Uterus (tissue), 4 donors: Measurements from ENCODE around the gene CAMTA1. TPM values are rescaled to one million over a fixed set of nuclear protein-coding genes. Genes with fewer than 3 reads are reported as not detected.
A peak's percentile ranks its signal among the peaks of the same experiment; 100 is the strongest.

Experiments used
- DNase-seq, 2 donors: peaks; one replicate each; pipeline ENCODE4 v3.0.0-alpha.2; 2019 to 2020
- H3K27ac ChIP-seq, 2 donors: fragments of 200-600 bp; sonication (generic); 1 replicate in 1 of 2; 2 replicates in 1 of 2; pipeline ENCODE4 v1.5.1; 2016 to 2018
- H3K27me3 ChIP-seq, 2 donors: fragments of 200-600 bp; sonication (generic); one replicate each; pipeline ENCODE4 v1.5.1; 2018 to 2019; ENCODE audit warnings: control low read depth in 1 of 2
- H3K36me3 ChIP-seq, 2 donors: fragments of 200-600 bp; sonication (generic); one replicate each; pipeline ENCODE4 v1.5.1; 2019; ENCODE audit warnings: control low read depth in 1 of 2
- H3K4me1 ChIP-seq, 2 donors: fragments of 200-600 bp; sonication (generic); one replicate each; pipeline ENCODE4 v1.5.1; 2018 to 2019; ENCODE audit warnings: control low read depth in 1 of 2
- H3K4me3 ChIP-seq, 2 donors: fragments of 200-600 bp; sonication (generic); 1 replicate in 1 of 2; 2 replicates in 1 of 2; pipeline ENCODE4 v1.5.1; 2018 to 2019; ENCODE audit warnings: mild to moderate bottlenecking in 1 of 2
- H3K9me3 ChIP-seq, 2 donors: fragments of 200-600 bp; sonication (generic); one replicate each; pipeline ENCODE4 v1.5.1; 2019; ENCODE audit warnings: control low read depth in 1 of 2
- POLR2A ChIP-seq, 2 donors: fragments of 450-650 bp; IDR thresholded peaks; one replicate each; pipeline ENCODE4 v1.6.1; 2016; ENCODE audit warnings: antibody characterized with exemption in 2 of 2, mild to moderate bottlenecking in 1 of 2, moderate library complexity in 1 of 2
- intact Hi-C: fragments of 100-400 bp; cut with DNase I; formaldehyde crosslinking; loops from one replicate; pipeline ENCODE4 v1.15.1; 2023; ENCODE audit warnings: low total_unique reads
- total RNA-seq, 4 donors: library from RNA; depleted of rRNA in 3 of 4; stranded (reverse); fragments of >200 nt in 3 of 4; gene quantifications; one replicate each; pipeline versions ENCODE4 v1.1.0 to v1.2.4, GENCODE V29; 2014 to 2023
- TF ChIP-seq, protein P1 (sequence below), 4 experiments: fragments of 200-600 bp in 2 of 4; fragments of 450-650 bp in 2 of 4; sonication (generic) in 2 of 4; IDR thresholded peaks; one replicate each; pipeline ENCODE4 v1.5.1; 2016 to 2019; ENCODE audit warnings: antibody characterized with exemption in 4 of 4, mild to moderate bottlenecking in 2 of 4, moderate library complexity in 1 of 4
- donor health status: DM: yes; HTN: yes; CAD: no.

Gene CAMTA1
- total RNA-seq, 4 donors from 2014 or later: 29.7 to 427 (median 64.8) TPM

DNA sequence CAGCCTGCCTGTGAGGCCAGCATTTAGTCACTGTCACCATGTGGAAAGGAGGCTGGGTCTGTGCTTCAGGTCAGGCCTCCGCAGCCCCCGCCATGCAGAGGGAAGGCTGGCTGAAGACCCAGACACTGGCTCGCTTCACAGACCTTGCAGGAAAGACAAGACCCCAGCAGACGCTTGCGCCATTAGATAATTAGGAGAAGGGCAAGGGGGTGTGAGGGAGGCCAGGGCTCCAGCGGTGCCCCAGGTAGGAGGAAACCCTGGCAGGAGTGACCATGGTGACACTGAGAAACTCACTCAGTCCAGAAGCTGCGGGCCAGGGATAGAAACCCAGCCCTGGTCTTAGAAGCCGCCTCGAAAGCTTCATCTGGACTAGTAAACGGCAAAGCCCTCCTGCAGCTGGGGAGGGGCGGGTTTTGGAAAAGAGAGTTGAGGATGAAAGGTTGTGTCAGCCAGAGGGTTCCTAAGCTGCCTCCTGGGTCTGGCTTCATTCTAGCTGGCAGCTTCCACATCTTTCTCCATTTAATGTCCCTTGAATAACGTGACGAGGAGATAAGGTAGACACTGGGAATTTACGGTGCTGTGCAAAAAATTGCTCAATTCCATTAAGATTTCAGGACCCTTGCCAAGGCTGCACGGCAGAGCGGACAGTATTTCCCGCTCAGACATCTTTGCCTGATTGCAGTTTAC lies 691.8 kb downstream of the CAMTA1 start:
- H3K4me3 ChIP-seq: no peak overlapping the region
- no peaks in the 10 kb centered on the region for H3K36me3 ChIP-seq
- TF ChIP-seq, protein P1, sequence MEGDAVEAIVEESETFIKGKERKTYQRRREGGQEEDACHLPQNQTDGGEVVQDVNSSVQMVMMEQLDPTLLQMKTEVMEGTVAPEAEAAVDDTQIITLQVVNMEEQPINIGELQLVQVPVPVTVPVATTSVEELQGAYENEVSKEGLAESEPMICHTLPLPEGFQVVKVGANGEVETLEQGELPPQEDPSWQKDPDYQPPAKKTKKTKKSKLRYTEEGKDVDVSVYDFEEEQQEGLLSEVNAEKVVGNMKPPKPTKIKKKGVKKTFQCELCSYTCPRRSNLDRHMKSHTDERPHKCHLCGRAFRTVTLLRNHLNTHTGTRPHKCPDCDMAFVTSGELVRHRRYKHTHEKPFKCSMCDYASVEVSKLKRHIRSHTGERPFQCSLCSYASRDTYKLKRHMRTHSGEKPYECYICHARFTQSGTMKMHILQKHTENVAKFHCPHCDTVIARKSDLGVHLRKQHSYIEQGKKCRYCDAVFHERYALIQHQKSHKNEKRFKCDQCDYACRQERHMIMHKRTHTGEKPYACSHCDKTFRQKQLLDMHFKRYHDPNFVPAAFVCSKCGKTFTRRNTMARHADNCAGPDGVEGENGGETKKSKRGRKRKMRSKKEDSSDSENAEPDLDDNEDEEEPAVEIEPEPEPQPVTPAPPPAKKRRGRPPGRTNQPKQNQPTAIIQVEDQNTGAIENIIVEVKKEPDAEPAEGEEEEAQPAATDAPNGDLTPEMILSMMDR (IDR thresholded peaks at IDR 0.05): no peak
- no peaks in the 10 kb centered on the region for H3K27me3 ChIP-seq
- intact Hi-C loops: no loop called here
- H3K9me3 ChIP-seq: no peaks in the 10 kb centered on the region
- no peak overlapping the region for H3K27ac ChIP-seq
- H3K4me1 ChIP-seq: no peaks in the 10 kb centered on the region
- DNase-seq: peak in 1 of 2 donors; percentile 53

DNA sequence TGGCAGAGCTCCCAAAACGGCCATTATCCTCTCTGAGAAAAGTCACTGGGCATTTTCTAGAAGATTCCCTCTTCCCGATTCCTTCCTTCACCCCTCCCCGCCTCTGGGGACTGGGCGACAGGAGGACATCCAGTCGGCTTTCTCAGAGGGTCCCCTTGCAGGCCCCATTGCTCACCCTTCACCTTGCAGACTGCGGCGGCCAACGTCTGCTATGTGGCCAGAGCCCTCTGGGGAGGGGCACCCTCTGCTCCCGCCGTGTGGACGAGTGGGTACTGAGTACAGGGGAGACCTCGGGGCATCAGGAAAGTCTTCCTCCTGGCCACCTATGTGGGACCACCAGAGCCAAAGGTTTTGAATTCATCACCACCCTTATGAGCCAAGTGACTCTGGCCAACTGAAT lies 692.3 kb downstream of the CAMTA1 start:
- intact Hi-C loops: no loop called here
- no peak for DNase-seq

DNA sequence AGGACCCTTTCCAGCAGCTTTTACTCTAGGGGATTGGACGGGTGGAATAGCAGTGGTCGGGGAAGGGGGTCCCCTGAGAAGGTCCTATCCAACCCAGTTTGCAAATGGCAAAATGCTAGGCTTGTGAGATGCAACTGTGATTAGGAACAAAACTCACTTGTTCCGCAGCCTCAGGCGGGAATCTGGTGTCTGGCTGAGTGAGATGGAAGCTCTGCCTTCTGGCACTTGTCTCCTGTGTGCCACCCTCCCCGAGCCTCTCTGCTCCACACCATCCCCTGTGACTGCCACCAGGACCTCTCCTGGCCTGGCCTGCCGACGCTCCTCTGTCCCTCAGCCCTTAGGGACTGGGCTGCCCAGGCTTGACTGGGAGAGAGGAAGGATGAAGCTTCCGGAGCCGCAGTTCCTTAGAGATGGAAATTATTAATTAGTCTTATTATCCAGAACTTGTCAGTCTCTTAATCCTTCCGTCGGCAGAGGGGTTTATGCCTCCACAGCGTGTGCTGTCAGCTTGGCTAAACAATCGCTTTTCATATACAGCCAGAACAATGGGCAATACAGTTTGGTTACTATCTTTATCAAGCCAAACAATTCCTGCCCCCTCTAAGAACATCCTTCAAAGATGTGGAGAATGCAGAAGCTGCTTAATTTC lies 693.0 kb downstream of the CAMTA1 start:
- DNase-seq: no peak
- H3K36me3 ChIP-seq: no peaks in the 10 kb centered on the region
- H3K4me3 ChIP-seq: no peak overlapping the region
- no peaks in the 10 kb centered on the region for H3K9me3 ChIP-seq
- intact Hi-C loops: no loop called here
- no peaks in the 10 kb centered on the region for H3K4me1 ChIP-seq
- no peaks in the 10 kb centered on the region for H3K27me3 ChIP-seq
- no peak for TF ChIP-seq POLR2A (IDR thresholded peaks at IDR 0.05)
- TF ChIP-seq, protein P1 (IDR thresholded peaks at IDR 0.05): no peak
- H3K27ac ChIP-seq: no peak overlapping the region

More for the DNA sequence above, 692.3 kb downstream of the CAMTA1 start:
- H3K27me3 ChIP-seq: no peaks in the 10 kb centered on the region
- H3K27ac ChIP-seq: no peak overlapping the region
- H3K36me3 ChIP-seq: no peaks in the 10 kb centered on the region
- TF ChIP-seq, protein P1 (IDR thresholded peaks at IDR 0.05): no peak
- no peak for TF ChIP-seq POLR2A (IDR thresholded peaks at IDR 0.05)
- no peaks in the 10 kb centered on the region for H3K9me3 ChIP-seq
- no peaks in the 10 kb centered on the region for H3K4me1 ChIP-seq
- no peak overlapping the region for H3K4me3 ChIP-seq

DNA sequence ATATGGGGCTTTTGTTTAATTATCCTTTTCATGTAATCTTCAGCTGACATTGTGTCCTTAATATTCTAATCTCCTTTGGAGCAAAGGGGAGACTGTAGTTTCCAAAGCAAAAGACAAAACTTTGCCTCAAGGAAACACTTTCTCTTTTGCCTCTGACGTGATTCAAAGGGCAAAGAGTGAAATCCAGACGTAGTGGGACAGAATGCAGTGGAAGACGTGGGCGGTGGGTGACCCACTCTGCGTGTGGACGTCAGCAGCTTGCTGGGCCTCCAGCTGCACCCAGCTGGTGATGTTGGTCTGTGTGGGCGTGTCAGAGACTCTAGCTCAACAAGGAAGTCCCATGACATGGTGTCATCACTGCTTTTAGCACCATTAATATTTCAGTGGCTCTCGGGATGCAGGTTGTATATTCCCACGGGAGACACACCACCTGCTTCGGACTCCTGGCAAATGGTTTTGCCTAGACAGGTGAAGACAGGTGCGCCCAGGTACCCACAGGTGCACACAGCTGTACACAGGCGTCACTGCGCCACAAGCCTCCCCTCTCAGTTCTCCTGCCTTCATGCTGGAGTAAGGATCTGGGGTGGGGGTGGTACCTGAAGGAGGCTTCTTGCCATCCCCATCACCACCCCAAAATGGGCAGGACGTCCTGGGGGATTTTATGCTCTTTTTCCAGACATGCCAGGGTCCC lies 693.7 kb downstream of the CAMTA1 start:
- Histone ChIP-seq H3K27ac (no peak overlapping the region), H3K4me3 (no peak overlapping the region), H3K36me3 (no peaks in the 10 kb centered on the region), H3K4me1 (no peaks in the 10 kb centered on the region), H3K9me3 (no peaks in the 10 kb centered on the region), H3K27me3 (no peaks in the 10 kb centered on the region)
- peak in 1 of 2 donors; percentile 53 for DNase-seq
- TF ChIP-seq, protein P1 (IDR thresholded peaks at IDR 0.05): no peak
- TF ChIP-seq POLR2A (IDR thresholded peaks at IDR 0.05): no peak
- intact Hi-C loops: no loop called here

DNA sequence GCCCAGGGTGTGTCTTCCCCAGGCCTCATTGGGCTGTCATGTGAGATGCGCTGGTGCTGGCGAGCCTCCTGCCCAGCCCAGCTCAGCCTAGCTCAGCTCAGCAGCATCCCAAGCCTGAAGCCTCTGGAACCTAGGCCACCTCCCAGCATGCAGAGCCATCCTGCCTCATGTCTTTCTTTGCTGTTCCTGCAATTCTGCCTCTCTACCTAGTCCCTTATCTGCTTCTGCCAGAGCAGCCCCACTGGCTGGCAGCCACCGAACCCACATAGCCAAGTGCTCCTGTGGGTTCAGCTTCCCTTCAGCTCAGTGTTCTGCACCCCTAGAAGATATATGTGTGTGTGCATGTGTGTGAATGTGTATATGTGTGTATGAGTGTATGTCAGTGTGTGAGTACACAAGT lies 694.3 kb downstream of the CAMTA1 start:
- H3K4me1 ChIP-seq: no peaks in the 10 kb centered on the region
- H3K9me3 ChIP-seq: no peaks in the 10 kb centered on the region
- no peak overlapping the region for H3K27ac ChIP-seq
- H3K27me3 ChIP-seq: no peaks in the 10 kb centered on the region
- no peak for DNase-seq
- intact Hi-C loops: no loop called here
- TF ChIP-seq, protein P1 (IDR thresholded peaks at IDR 0.05): no peak
- TF ChIP-seq POLR2A (IDR thresholded peaks at IDR 0.05): no peak
- H3K4me3 ChIP-seq: no peak overlapping the region
- H3K36me3 ChIP-seq: no peaks in the 10 kb centered on the region
